Measurements from ENCODE around the gene BACH2.

DNA sequence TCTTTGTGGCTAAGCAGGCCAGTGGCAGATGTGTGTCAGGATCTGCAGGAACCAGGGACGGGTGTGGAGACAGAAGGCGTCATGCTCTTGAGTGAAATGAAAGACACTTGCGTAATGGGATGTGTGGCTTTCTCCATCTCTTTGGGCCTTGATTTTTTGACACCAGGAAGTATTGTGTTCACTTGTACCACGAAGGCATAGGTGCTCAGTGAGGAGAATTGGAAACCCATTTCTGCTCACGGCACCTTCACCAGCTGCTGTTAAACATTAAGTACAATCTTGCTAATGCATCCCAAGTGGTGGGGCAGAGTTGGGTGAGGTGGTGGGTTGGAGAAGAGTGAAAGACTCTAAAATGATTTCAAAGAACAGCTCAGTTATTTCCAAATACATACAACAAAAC, 372.4 kb downstream of the BACH2 start:
- TF ChIP-seq, protein P1, sequence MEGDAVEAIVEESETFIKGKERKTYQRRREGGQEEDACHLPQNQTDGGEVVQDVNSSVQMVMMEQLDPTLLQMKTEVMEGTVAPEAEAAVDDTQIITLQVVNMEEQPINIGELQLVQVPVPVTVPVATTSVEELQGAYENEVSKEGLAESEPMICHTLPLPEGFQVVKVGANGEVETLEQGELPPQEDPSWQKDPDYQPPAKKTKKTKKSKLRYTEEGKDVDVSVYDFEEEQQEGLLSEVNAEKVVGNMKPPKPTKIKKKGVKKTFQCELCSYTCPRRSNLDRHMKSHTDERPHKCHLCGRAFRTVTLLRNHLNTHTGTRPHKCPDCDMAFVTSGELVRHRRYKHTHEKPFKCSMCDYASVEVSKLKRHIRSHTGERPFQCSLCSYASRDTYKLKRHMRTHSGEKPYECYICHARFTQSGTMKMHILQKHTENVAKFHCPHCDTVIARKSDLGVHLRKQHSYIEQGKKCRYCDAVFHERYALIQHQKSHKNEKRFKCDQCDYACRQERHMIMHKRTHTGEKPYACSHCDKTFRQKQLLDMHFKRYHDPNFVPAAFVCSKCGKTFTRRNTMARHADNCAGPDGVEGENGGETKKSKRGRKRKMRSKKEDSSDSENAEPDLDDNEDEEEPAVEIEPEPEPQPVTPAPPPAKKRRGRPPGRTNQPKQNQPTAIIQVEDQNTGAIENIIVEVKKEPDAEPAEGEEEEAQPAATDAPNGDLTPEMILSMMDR (IDR thresholded peaks at IDR 0.05), result no peak
- TF ChIP-seq POLR2A (IDR thresholded peaks at IDR 0.05), result no peak

Data from upper lobe of left lung (tissue), 4 donors.